Activated CD4-positive, CD25-positive, alpha-beta regulatory T cell treated with anti-CD3 and anti-CD28 coated beads, Interleukin-2, amount 50 U/mL, for 16 hours (primary cell): ENCODE measurements around the gene RAB3A.
"Not testable (repeated sequence)": the region's sequence is repeated elsewhere in the genome, so short reads cannot be mapped to it uniquely, and the experiment has no call there.

Experiments used
- DNase-seq: peaks from one replicate; pipeline ENCODE4 v3.0.0-alpha.2; 2020; ENCODE audit warnings: low read depth, low spot score

The RAB3A gene

DNA sequence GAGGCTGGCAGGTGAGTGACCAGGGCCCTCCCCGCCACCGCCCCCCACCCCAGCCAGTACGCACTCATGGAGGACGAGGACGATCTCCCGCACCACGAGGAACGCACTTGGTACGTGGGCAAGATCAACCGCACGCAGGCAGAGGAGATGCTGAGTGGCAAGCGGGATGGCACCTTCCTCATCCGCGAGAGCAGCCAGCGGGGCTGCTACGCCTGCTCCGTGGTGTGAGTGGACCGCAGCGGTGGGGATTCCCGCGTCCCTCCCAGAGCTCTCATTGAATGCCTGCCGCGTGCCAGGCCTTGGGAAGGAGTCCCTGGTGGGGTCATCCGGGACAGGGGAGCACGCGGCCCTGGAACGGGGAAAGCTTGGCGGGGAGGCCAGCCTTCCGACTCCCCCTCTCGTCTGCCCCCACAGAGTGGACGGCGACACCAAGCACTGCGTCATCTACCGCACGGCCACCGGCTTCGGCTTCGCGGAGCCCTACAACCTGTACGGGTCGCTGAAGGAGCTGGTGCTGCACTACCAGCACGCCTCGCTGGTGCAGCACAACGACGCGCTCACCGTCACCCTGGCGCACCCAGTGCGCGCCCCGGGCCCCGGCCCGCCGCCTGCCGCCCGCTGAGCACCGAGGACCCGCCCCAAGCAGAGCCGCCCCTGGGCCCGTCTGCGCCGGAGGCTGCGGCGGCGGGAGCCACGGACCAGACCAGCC, 35.0 kb downstream of the RAB3A start:
- no peak for DNase-seq

DNA sequence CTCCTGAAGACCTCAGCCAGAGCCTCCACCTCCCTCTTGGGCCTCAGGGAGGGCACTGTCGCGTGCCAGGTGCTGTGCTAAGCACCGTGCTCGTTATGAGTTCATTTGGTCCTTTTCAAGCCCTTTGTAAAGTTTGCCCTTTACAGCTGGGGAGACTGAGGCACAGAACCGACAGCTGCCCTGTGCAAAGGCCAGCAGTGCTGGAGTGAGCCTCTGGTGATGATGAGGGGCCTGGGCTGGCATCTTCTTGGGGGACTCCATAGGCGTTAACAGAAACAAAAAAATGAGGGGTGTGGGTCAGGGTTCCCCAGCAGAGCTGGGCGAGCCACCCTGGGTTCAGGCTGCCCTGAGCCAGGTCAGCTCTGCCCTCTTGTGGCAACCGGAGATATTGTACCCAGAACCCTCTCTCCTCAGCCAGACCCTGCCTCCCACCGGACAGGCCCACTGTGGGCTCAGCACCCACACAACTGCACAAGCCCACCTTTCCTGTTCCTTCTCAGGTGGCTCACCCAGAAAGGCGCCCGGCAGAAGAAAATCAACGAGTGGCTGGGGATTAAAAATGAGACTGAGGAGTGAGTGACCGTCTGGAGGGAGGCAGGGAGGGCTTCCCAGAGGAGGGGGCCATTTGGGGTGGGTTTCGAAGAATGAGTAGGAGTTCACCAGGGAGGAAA, 35.7 kb downstream of the RAB3A start:
- no peak for DNase-seq

DNA sequence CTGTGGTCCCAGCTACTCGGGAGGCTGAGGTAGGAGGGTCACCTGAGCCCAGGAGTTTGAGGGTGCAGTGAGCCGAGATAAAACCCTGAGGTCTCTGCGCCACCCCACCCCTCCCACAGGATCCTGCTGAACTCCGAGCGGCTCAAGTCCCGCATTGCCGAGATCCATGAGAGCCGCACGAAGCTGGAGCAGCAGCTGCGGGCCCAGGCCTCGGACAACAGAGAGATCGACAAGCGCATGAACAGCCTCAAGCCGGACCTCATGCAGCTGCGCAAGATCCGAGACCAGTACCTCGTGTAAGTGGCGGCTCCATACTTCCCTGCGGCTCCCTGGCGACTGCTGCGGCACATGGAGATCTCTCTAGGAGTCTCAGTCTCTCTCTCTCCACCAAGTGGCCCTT, 36.8 kb downstream of the RAB3A start:
- DNase-seq = no peak

DNA sequence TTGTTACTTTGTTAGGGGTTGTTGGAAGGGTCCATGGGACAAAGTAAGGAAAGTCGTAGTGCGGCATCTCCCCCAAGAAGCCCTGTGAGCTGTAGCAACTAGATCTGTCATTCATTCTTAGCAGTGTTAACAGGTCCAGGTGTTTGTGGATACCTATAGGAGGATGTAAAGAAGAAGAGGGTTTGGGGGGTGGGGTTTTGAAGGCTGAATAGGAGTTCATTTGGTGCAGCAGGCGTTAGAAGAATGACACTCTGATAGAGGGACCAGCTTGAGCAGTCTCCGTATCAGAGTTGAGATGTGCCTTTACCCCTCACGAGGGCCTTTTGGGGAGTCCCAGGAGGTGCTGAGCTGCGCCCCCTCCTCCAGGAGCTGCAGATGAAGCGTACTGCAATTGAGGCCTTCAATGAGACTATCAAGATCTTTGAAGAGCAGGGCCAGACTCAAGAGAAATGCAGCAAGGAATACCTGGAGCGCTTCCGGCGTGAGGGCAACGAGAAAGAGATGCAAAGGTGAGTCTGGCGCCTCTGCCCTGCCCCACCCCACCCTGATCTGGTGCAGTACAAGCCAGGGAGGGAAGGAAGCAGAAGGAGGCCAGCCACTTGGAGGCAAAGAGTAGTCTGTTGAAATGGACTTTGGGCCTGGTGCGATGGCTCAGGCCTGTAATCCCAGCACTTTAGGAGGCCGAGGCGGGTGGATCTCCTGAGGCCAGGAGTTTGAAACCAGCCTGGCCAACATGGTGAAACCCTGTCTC, 37.9 kb downstream of the RAB3A start:
- no peak for DNase-seq

DNA sequence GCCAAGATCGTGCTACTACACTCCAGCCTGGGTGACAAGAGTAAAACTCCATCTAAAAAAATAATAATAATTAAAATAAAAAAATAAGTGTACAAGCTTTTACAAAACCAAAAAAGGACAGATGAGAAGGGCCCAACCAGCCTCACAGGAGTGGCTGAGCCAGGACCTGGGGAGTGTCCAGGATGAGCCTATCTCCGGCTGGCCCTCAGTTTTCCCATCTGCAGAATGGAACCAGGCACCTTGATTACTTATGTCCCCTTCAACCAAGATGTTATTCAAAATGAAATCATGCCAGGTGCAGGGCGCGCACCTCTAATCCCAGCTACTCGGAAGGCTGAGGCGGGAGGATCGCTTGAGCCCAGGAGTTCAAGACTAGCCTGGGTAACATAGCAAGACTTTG, 39.8 kb downstream of the RAB3A start:
- no peak for DNase-seq

DNA sequence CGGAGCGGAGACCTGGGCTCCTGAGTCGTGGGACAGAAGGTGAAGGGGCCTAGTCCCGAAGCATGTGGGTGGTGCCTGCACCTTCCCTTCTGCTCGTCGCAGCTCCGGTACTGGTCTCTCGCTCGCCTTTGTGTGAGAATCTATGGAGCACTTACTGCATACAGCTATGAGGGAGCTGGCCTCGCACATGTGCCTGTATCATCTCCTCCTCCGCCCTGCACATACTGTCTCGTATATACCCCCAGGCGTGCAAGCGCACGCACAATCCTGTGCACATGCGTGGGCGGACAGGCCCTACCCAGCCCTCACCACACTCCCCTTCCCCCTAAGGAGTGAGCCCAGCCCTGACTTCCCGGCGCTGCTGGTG, 42.2 kb downstream of the RAB3A start:
- DNase-seq = no peak

DNA sequence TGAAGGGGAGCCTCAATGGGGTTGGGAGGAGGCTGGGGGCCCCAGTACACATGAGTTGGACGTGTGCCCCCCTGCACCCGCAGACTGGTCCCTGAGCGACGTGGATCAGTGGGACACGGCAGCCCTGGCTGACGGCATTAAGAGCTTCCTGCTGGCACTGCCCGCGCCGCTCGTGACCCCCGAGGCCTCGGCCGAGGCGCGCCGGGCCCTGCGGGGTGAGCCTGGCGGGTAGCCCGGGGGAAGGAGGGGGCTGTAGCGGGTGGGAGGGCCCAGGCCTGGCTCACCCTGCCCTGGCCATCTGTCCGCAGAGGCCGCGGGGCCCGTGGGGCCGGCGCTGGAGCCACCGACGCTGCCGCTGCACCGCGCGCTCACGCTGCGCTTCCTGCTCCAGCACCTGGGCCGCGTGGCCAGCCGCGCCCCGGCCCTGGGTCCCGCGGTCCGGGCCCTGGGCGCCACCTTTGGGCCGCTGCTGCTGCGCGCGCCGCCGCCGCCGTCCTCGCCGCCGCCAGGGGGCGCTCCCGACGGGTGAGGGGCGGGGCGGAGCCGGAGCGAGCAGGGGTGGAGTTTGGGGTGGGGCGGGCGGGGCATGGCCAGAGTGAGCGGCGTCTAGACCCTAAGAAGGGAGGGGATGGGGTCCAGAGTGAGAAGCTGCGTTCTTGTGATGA, 42.7 kb downstream of the RAB3A start:
- DNase-seq = peak; percentile 71

DNA sequence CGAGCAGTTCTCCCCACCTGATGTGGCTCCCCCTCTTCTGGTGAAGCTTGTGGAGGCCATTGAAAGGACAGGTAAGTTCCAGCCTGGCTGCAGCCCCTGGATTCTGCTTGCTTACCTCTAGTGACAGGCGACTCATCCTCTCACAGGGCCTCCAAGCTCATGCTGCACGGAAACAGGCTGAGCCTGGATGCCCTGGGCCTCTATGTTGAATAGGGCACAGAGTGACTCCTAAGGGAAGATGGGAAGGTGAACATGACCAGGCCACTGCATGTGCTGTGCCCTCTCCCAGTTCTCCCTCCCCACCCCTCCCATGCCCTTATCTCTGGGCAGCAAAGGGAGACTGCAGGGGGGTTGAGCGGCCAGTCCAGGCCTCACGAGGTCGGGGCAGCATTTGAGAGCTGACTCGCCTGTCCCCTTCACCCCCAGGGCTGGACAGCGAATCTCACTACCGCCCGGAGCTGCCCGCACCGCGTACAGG, 43.3 kb downstream of the RAB3A start:
- DNase-seq = no peak

DNA sequence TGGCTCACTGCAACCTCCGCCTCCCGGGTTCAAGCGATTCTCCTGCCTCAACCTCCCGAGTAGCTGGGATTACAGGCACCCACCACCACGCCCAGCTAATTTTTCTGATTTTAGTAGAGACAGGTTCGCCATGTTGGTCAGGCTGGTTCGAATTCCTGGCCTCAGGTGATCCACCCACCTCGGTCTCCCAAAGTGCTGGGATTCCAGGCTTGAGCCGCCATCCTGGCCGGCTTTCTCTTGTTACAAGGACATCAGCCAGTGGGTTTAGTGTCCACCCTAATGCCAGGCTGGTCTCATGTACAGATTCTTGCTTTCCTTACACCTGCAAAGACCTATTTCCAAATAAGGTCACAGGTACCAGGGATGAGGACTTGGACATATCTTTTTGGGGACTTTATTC, 44.0 kb downstream of the RAB3A start:
- no peak for DNase-seq

DNA sequence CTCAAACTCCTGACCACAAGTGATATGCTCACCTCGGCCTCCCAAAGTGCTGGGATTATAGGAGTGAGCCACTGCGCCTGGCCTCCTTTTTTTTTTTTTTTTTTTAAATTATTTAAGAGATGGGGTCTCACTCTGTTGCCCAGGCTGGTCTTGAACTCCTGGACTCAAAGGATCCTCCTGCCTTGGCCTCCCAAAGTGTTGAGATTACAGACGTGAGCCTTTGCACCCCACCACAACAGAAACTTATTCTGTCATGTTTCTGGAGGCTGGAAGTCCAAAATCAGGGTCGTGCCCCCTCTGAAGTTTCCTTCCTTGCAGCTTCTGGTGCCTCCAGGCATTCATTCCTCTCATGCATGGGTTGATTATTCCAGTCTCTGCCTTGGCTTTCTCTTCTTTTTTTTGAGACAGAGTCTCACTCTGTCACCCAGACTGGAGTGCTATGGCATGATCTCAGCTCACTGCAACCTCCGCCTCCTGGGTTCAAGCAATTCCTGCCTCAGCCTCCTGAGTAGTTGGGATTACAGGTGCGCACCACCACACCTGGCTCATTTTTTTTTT, 44.7 kb downstream of the RAB3A start:
- DNase-seq = not testable (repeated sequence)

DNA sequence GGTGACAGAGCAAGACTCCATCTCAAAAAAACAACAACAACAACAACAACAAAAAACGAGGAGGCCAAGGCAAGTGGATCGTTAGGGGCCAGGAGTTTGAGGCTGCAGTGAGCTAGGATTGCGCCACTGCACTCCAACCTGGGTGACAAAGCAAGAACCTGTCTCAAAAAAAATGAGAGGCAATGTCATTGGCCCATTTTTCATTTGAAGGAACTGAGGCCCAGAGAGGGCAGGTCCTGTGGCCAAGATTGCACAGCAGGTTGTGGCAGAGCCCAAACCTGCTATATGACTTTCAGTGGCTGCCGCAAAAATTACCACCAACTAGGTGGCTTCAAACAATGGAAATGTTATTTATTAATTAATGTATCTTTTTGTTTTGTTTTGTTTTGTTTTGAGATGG, 45.4 kb downstream of the RAB3A start:
- DNase-seq = no peak

DNA sequence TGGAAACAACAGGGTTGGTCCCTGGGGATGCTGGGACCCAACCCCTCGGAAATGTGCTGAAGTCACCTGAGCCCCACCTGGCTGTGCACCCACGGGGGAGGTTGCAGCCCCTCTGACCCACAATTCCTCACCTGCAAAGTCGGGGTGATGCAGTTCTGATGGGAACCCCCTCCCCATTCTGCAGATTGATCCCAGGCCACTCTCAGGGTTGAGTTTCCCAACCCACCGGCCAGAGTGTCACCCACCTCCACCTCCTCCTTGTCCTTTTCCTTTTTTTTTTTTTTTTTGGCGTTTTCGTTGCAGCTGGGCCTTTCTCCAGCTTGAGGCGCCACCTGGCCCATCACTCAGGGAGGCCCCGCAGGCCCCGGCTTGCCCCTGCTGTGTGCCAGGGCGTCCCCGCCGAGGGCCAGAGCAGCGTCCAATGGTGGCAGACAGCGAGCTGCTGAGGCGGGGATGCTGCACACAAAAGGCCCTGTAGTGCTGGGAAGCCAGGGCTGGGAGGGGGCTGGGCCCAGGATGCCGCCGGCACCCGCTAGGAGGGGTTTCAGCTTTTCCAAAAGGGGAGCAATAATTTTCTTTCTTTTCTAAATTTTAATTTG, 46.3 kb downstream of the RAB3A start:
- DNase-seq = no peak

DNA sequence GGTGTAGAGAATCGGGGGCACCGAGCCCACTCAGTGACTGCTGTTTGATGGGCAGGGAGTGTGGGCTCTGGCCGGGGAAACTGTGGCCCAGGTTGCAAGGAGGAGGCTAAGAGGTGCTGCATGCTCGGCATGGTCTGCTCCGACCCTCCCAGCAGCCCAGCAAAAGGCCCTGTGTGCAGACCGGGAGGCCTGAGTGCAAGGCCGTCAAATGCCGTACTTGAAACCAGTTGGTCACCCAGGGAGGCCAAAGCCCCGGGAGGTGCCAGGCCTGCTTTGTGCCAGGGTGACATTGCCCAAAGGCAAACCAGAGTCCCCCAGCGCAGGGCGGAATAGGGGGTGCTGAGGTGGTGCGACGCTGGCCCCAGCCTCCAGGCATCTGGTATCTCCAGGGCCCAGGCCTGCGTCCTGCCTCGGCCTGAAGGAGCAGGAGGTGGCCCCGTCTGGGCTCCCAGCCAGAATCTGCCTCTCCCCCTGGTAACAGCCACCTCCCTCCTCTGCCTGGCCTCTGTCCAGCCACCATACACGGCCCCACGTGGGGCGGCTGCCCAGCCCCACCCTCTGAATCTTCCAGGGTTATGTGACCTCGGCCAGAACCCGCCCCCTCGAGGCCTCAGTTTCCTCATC, 46.9 kb downstream of the RAB3A start:
- DNase-seq = no peak

DNA sequence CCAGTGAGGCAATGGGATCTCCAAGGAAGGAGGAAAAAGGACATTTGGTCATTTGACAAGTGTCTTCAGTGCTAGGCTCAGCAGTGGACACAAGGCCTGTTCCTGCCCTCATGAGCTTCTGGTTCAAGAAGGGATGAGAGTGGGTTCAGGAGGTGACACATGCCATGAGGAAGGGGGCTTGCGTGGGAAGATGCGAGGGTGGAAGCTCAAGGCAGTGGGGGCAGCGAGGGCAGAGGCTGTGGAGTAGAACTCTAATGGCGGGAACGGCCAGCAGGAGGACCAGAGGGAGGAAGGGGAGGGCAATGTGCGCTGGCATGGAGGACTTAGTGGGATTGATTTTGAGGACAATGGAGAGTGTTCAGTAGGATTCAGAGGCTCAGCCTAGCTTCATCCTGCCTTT, 47.6 kb downstream of the RAB3A start:
- no peak for DNase-seq

DNA sequence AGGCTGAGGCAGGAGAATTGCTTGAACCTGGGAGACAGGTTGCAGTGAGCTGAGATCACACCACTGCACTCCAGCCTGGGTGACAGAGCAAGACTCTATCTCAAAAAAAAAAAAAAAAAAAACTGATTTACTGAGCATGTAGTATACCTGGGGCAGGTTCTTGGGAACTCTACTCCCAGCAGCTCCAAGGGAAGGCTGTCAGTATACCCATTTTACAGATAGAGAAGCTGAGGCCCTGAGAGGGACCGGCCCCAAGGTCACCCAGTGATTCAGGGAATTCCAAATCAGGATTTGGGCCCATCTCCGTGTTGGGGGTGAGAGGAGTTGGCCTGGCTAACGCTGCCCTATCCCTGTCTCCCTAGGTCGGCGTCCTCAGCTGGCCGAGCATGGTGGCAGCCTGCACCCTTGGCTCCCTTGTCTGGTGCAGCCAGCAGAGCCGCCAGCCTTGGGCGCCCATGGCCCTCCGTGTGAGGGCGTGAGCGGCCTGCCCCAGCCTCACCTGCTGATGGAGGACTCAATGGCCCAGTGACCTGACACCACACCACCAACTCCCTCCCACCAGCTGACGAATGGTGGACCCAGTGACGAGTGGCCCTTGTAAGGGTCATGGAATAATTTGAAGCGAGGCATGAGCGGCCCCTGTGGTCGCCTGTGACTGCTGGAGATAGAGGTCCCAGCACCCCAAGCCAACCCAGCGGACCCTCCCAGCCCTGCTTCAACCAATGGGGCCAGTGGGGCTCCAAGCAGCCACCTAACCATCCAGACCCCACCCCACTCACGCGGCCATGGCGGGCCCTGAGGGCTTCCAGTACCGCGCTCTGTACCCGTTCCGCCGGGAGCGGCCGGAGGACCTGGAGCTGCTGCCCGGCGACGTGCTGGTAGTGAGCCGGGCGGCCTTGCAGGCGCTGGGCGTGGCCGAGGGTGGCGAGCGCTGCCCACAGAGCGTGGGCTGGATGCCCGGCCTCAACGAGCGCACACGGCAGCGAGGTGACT, 48.5 kb downstream of the RAB3A start:
- no peak for DNase-seq

DNA sequence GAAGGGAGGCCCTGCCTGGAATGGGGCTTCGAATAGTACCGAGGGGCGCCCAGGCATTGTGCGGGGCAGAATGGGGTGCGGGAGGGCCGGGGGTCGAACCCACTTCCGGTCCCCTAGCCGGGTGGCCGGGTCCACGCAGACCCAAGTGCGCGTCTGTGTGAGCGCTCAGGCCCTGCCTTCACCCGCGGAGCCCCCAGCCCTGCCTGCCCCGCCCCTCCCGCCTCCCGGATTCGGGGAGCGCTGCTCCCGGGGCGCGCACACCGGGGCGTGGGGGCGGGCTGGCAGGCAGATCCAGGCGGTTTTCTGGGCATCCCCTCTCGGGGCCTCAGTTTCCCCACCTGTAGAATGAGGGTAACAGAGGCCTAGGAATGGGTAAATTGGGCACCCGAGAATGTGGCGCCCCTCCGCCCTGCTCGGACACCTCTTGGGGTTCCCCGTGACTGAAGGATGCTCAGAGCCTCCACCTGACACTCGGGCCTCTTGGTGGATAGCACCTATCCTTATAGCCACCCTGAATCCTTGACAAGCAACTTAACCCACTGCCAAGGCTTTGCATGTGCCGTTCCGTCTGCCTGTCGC, 50.2 kb downstream of the RAB3A start:
- no peak for DNase-seq

DNA sequence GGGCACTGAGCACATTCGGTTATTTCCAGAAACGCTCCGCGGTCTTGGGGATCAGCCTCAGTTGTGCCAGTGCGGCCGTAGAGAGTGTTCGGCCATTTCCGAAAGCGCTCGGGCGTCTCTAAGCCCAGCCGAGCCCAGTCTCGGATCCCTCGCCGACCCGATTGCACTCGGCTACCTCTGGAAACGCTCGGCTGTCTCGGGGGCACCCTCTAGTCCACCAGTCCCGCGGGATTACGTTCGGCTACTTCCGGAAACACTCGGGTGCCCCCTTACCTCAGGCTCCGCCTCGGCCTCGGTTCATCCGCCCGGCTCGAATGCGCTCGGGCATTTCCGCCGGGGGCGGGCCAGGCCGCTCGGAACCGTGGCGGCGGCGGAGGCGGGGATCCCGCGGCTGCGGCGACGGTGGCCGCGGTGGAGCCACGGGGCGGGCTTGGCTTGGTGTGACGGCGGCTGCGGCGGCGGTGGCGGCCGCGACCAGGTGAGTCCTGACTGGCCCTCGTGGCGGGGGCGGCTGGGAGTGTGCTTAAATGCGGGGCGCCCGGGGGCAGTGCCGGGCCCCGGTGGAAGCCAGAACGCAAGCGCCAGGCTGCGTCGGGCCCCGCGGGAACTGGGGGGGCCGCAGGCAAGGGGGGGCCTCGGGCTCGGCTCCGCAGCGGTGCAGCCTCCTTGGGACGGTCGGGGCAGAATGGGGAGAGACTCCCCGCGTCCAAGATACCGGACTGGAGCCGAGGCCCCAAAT, 50.9 kb downstream of the RAB3A start, which contains the start of gene PIK3R2:
TSS of gene PIK3R2 (plus strand) at position 347 of the 739 bp plus-strand sequence. CDS start 2,717 bp downstream, outside the sequence.
- DNase-seq = peak; percentile 97

DNA sequence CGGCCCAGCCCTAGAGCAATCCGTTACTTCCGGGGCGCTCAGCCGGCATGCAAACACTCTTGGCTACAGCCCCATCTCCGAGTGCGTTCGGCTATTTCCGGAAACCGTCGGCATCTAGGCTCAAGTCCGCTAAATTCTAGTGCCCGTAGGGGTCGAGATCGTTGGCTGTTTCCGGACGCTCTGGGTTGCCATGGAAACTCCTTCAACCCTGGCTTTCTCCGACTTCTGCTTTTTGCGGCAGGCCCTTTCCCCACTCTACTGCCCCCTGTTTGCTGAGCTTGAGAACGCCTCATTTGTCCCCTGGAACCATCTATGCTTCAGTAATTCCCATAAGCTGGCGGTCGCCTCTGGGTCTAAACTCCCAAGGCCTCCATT, 51.4 kb downstream of the RAB3A start:
- DNase-seq = peak; percentile 88
